OCI-M2 (cell line): ENCODE results near the gene NLRX1.
"Not testable (repeated sequence)": the region's sequence is repeated elsewhere in the genome, so short reads cannot be mapped to it uniquely, and the experiment has no call there.

Experiments used
- DNase-seq: peaks from one replicate; lab custom pipeline; 2025; ENCODE audit not compliant: unreplicated experiment; lab: John Stamatoyannopoulos, UW

Gene NLRX1

GRCh38 chr11:119154178-119154577, 14.3 kb upstream of the NLRX1 start:
- DNase-seq = no peak

DNA sequence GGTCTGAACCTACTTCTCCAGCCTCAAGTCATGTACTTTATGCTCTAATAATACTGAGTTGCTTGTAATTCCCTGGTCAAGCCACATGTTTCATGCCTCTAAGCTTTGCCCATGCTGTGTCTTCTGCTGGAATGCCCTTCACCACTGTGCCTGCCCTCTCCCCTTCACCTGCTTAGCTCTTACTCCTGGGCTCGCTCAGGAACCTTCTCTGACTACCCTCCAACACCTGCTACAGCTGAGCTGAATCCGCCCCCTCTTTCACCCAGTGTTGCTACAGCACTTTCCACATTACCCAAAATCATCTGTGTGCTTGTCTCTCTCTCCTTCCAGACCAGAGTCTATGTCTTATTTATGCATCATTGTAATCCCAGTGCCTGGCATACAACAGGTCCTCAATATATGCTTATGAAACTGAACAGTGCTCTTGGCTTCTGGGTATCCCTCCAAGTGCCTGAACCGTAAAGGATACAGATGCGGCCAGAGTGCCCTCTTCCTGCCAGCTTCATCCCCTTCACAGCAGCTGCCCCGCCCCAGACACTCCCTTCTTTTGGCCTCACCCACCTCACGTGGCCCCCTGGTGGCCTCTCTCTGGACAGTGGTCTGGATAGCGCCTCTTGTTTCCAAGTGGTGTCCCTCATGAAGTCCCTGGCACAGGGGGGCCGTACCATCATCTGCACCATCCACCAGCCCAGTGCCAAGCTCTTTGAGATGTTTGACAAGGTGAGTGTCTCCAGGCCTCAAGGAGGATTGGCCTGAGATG, 12.6 kb upstream of the NLRX1 start:
- DNase-seq = no peak

DNA sequence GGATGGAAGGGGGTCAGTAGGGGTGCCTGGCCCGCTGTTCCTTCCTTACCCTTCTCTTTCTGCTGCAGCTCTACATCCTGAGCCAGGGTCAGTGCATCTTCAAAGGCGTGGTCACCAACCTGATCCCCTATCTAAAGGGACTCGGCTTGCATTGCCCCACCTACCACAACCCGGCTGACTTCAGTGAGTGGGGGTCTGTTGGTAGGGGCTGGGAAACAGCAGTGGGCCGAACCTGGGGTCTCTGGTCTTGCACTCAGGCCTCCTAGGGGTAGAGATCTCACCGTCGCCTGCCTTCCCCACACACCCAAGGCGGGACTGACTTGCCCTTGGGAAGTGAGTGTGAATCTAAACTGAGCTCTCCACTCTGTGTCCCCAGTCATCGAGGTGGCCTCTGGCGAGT, 12.0 kb upstream of the NLRX1 start:
- no peak for DNase-seq

DNA sequence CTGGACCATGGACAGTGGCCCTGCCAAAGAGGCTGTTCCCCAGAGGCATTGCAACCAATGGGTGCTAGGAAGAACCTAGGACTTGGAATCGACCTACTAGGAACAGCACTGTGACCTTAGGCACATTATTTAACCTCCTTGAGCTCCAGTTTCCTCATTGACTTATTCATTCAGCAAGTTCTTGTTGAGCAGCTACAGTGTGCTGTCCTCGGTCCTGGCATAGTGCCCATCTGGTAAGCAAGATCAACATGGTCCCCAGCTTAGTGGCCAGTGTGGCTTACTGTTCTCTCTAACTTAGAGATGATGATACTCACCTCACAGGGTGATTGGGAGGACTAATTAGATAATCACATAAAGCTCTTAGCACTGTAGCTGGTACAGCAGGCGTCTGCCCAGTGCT, 11.5 kb upstream of the NLRX1 start:
- DNase-seq = no peak

- no peak for DNase-seq
Measured at GRCh38 chr11:119158467-119158866, 10.1 kb upstream of the NLRX1 start.

GRCh38 chr11:119160151-119160550, 8.4 kb upstream of the NLRX1 start:
- DNase-seq = no peak

DNA sequence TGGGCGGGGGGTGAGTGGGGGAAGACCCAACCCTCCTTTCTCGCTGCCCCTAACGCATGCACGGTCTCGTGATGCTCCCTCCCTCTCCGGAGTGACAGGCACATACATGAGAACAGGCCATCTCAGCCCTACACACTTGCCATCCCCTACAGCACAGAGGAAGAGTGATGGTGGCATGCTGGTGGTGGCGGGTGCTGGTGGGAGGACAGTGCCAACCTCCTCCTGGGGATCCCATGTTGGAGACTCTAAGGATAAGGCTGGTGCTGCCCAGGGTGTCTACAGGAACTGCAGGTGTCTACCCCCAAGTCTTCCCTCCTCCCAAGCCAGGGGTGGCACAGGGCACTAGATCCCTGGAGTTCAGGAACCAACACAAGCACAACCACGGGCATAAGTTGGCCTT, 6.7 kb upstream of the NLRX1 start:
- no peak for DNase-seq

- DNase-seq = no peak
Measured at GRCh38 chr11:119166368-119167076, 2.0 kb upstream of the NLRX1 start.

DNA sequence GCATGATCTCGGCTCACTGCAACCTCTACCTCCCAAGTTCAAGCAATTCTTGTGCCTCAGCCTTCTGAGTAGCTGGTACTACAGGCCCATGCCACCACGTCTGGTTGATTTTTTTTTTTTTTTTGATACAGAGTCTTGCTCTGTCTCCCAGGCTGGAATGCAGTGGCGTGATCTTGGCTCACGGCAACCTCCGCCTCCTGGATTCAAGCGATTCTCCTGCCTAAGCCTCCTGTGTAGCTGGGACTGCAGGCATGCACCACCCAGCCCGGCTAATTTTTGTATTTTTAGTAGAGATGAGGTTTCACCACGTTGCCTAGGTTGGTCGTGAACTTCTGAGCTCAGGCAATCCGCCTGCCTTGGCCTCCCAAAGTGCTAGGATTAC, 1.5 kb upstream of the NLRX1 start:
- not testable (repeated sequence) for DNase-seq

GRCh38 chr11:119167933-119168332, 592 bp upstream of the NLRX1 start:
- no peak for DNase-seq

DNA sequence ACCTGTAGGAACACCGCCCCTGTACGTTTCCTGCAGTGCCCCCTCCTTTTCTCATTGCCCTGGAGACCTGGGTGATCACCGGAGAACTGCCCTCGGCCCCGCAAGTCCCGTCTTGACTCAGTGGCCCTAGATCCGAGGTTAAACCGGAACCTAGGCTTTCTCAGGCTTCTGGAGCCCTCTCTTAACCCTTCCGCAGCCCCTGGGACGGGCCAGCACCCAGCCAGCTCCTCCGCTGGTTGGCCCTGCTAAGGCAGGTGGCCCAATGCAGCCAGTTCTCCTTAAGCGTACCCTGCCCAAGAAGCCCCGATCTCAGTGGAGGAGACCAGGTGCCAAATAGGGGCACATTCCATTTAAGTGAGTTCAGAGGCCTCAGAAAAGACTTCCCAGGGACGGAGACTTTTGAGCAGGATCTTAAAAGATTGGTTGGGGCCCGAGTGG, 776 bp downstream of the NLRX1 start:
- DNase-seq = no peak

- DNase-seq = no peak
Measured at GRCh38 chr11:119172513-119172912, 4.0 kb downstream of the NLRX1 start.

DNA sequence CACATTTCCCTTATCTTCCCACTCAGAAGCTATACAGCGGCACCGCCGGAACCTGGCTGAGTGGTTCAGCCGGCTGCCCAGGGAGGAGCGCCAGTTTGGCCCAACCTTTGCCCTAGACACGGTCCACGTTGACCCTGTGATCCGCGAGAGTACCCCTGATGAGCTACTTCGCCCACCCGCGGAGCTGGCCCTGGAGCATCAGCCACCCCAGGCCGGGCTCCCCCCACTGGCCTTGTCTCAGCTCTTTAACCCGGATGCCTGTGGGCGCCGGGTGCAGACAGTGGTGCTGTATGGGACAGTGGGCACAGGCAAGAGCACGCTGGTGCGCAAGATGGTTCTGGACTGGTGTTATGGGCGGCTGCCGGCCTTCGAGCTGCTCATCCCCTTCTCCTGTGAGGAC, 4.9 kb downstream of the NLRX1 start:
- no peak for DNase-seq

DNA sequence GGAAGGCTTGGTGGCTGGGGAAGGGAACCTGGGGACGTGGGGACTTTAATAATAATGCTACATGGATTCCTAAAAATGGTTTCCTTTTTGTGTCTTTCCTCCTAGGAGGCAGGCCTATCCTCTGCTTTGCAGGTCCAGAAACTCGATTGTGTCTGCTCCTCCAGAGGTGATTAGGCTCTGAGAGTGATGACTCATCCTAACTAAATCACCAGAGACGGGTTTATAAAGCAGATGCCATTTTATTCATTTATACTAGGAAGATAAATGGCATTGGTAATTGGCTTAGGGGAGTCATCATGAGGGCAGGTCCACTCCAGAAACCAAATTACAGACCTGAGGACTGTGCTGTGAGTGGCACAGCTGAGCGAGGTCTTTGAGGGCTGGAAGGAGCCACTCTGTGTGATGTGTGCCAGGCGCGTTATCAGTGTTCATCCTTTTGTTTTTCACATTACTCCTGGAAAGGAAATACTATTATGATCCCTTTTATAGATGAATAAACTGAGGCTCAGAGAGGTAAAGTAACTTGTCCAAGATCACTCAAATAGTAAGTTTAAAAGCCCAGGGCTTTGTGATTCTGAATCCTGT, 7.1 kb downstream of the NLRX1 start:
- no peak for DNase-seq

GRCh38 chr11:119178166-119178680, 9.7 kb downstream of the NLRX1 start:
- no peak for DNase-seq

- no peak for DNase-seq
Measured at GRCh38 chr11:119179342-119179741, 10.8 kb downstream of the NLRX1 start.

DNA sequence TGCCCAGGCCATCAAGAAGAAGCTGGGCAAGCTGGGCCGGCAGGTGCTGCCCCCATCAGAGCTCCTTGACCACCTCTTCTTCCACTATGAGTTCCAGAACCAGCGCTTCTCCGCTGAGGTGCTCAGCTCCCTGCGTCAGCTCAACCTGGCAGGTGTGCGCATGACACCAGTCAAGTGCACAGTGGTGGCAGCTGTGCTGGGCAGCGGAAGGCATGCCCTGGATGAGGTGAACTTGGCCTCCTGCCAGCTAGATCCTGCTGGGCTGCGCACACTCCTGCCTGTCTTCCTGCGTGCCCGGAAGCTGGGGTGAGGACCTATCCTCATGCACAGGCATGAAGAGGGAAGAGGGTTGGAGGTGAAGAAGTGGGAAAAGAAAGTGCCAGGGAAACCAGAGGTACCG, 11.5 kb downstream of the NLRX1 start:
- no peak for DNase-seq

DNA sequence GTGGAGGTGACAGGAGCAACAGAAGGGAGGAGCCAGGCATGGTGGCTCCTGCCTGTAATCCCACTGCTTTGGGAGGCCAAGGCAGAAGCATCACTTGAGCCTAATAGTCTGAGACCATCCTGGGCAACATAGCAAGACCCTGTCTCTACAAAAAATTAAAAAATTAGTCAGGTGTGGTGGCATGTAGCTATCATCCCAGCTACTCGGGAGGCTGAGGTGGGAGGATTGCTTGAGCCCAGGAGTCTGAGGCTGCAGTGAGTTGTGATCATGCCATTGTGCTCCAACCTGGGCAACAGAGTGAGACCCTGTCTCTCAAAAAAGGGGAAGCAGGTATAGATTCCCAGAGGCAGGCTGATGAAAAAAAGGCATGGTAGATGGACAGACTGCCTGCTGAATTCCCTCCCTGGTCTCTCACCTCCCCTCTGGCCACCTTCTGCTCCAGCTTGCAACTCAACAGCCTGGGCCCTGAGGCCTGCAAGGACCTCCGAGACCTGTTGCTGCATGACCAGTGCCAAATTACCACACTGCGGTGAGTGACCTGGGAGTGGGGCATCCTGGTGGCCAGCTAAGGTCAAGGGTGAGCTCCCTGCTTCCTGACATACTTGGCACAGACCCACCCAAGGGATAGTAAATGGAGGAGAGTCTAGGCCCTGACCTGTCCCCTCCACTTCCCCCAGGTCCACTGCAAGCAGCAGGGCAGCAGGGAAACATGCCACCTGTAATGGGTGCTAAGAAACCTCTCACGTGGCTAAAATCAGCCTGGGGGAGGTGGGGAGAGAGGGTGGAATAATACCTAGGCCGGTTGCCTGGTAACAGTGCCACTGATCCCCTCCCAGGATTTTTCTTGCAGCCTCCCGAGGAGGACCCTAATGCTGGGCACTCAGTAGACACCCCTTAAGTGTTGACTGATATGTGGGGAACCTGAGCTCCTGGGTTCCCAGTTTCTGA, 12.5 kb downstream of the NLRX1 start:
- no peak for DNase-seq

GRCh38 chr11:119181677-119182412, 13.3 kb downstream of the NLRX1 start:
- no peak for DNase-seq

DNA sequence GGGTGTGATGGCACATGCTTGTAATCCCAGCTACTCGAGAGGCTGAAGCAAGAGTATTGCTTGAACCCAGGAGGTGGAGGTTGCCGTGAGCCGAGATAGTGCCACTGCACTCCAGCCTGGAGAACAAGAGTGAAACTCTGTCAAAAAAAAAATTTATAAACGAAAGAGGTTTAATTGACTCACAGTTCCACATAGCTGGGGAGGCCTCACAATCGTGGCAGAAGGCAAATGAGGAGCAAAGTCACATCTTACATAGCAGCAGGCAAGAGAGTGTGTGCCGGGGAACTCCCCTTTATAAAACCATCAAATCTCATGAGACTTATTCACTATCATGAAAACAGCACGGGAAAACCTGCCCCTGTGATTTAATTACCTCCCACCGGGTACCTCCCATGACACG, 15.9 kb downstream of the NLRX1 start:
- DNase-seq = not testable (repeated sequence)
